Fibroblast of lung (primary cell): Measurements from ENCODE around the gene OBSL1. TPM values are rescaled to one million over a fixed set of nuclear protein-coding genes. Genes with fewer than 3 reads are reported as not detected.

ENCODE experiments used
- DNase-seq, 2 donors: peaks; one replicate each; pipeline versions ENCODE4 v3.0.0 to v3.0.0-alpha.2; 2010; ENCODE audit warnings: low read depth in 2 of 2
- H2AFZ ChIP-seq: 2 replicates; pipeline ENCODE4 v1.5.1; 2012; ENCODE audit warnings: low read length, control low read depth, inconsistent platforms
- H3K27ac ChIP-seq: 2 replicates; pipeline ENCODE4 v1.5.1; 2011; ENCODE audit warnings: low read length, control low read depth; ENCODE audit not compliant: insufficient read depth
- H3K27me3 ChIP-seq: 2 replicates; pipeline ENCODE4 v1.5.1; 2011; ENCODE audit warnings: mild to moderate bottlenecking, low read length; ENCODE audit not compliant: control insufficient read depth, insufficient read depth
- H3K36me3 ChIP-seq: 2 replicates; pipeline ENCODE4 v1.5.1; 2011; ENCODE audit warnings: low read length; ENCODE audit not compliant: control insufficient read depth, insufficient read depth
- H3K4me1 ChIP-seq: 2 replicates; pipeline ENCODE4 v1.5.1; 2011; ENCODE audit warnings: low read length; ENCODE audit not compliant: control insufficient read depth, insufficient read depth; ENCODE audit errors: extremely low read depth
- H3K4me2 ChIP-seq: 2 replicates; pipeline ENCODE4 v1.5.1; 2011; ENCODE audit warnings: low read length, control low read depth; ENCODE audit not compliant: insufficient read depth; ENCODE audit errors: extremely low read depth
- H3K4me3 ChIP-seq, 4 experiments: fragments of 200-600 bp in 1 of 4; sonication (generic) in 1 of 4; replicated peaks in 1 of 4; 2 replicates each; pipeline ENCODE4 v1.5.1; 2011 to 2016; ENCODE audit warnings: low read length in 4 of 4, low read depth in 3 of 4, mild to moderate bottlenecking in 3 of 4, control low read depth in 2 of 4, inconsistent platforms in 1 of 4, mixed read lengths in 1 of 4; ENCODE audit not compliant: insufficient read depth in 1 of 4; ENCODE audit errors: control extremely low read depth in 1 of 4
- H3K79me2 ChIP-seq: 2 replicates; pipeline ENCODE4 v1.5.1; 2012; ENCODE audit warnings: mild to moderate bottlenecking, low read length, inconsistent platforms; ENCODE audit not compliant: control insufficient read depth, insufficient read depth
- H3K9ac ChIP-seq: 2 replicates; pipeline ENCODE4 v1.5.1; 2011; ENCODE audit warnings: mild to moderate bottlenecking, low read length, control low read depth; ENCODE audit not compliant: insufficient read depth
- H3K9me3 ChIP-seq: 2 replicates; pipeline ENCODE4 v1.5.1; 2012; ENCODE audit warnings: low read depth, low read length; ENCODE audit not compliant: control insufficient read depth, insufficient read depth
- H4K20me1 ChIP-seq: 2 replicates; pipeline ENCODE4 v1.5.1; 2011; ENCODE audit warnings: low read length; ENCODE audit not compliant: control insufficient read depth, insufficient read depth; ENCODE audit errors: extremely low read depth
- EZH2 ChIP-seq: IDR thresholded peaks from 2 replicates; pipeline ENCODE4 v1.5.1; 2012; ENCODE audit warnings: low read length, control low read depth, mild to moderate bottlenecking; ENCODE audit errors: missing control alignments
- polyA plus RNA-seq, 2 donors: library from polyadenylated mRNA; depleted of rRNA in 1 of 2; stranded (reverse) in 1 of 2; unstranded in 1 of 2; fragments of >200 nt; gene quantifications; 2 replicates each; pipeline ENCODE4 v1.2.1, GENCODE V29; 2011 to 2012; ENCODE audit warnings: missing spikeins in 1 of 2
- total RNA-seq: library from RNA; depleted of rRNA; stranded (reverse); fragments of >200 nt; gene quantifications from 2 replicates; pipeline ENCODE4 v1.2.1, GENCODE V29; 2014
- TF ChIP-seq, protein P1 (sequence below), 2 donors: IDR thresholded peaks in 1 of 2; conservative IDR thresholded peaks in 1 of 2; 1 replicate in 1 of 2; 2 replicates in 1 of 2; pipeline ENCODE4 v1.5.1; 2011 to 2012; ENCODE audit warnings: low read length in 2 of 2, control low read depth in 1 of 2, inconsistent platforms in 1 of 2, low read depth in 1 of 2, mild to moderate bottlenecking in 1 of 2

Gene OBSL1
- total and polyA plus RNA-seq, 2 donors (not counting 1 experiment from before 2014, with no cell fraction given) = 24.7 to 28.7 TPM

DNA sequence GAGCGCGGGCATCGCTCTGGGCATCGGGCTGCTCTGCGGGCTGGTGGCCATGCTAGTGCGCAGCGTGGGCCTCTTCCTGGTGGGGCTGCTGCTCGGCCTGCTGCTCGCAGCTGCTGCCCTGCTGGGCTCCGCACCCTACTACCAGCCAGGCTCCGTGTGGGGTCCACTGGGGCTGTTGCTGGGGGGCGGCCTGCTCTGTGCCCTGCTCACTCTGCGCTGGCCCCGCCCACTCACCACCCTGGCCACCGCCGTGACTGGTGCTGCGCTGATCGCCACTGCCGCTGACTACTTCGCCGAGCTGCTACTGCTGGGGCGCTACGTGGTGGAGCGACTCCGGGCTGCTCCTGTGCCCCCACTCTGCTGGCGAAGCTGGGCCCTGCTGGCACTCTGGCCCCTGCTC is 23.7 kb downstream of the OBSL1 start:
- peaks cover 3% of the 10 kb centered on the region for H3K4me1 ChIP-seq
- no peaks in the 10 kb centered on the region for H3K36me3 ChIP-seq
- H2AFZ ChIP-seq = no peak overlapping the region
- no peak overlapping the region for H3K4me2 ChIP-seq
- no peaks in the 10 kb centered on the region for H4K20me1 ChIP-seq
- H3K4me3 ChIP-seq = no peak overlapping the region
- H3K79me2 ChIP-seq = no peaks in the 10 kb centered on the region
- H3K9ac ChIP-seq = no peak overlapping the region
- H3K27ac ChIP-seq = no peak overlapping the region
- TF ChIP-seq, protein P1, sequence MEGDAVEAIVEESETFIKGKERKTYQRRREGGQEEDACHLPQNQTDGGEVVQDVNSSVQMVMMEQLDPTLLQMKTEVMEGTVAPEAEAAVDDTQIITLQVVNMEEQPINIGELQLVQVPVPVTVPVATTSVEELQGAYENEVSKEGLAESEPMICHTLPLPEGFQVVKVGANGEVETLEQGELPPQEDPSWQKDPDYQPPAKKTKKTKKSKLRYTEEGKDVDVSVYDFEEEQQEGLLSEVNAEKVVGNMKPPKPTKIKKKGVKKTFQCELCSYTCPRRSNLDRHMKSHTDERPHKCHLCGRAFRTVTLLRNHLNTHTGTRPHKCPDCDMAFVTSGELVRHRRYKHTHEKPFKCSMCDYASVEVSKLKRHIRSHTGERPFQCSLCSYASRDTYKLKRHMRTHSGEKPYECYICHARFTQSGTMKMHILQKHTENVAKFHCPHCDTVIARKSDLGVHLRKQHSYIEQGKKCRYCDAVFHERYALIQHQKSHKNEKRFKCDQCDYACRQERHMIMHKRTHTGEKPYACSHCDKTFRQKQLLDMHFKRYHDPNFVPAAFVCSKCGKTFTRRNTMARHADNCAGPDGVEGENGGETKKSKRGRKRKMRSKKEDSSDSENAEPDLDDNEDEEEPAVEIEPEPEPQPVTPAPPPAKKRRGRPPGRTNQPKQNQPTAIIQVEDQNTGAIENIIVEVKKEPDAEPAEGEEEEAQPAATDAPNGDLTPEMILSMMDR (conservative IDR thresholded peaks at IDR 0.05 in 1 of 2, IDR thresholded peaks at IDR 0.05 in 1 of 2; ENCODE audit: low read depth in 1 of 2, low read length in 2 of 2) = no peak
- no peak for TF ChIP-seq EZH2
- H3K27me3 ChIP-seq = peaks cover 6% of the 10 kb centered on the region
- no peak for DNase-seq
- no peaks in the 10 kb centered on the region for H3K9me3 ChIP-seq

DNA sequence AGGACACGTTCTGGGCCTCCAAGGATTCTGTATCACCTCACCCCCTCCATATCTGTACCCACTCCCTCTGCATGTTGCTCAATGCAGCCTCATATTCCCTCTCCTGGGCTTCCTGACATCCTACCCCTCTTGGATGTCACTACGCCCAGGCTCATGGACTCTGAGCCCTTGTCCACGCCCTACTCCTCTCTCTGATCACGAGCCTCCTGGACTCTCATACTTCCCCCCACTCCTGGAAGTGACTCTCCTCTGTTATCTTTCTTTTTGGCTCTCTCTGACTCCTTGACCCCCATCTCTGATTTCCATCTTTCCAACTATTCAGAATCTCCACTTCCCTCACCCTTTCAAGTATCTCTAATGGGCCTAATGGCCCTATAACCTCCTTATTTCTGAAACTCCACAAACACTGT is 25.4 kb downstream of the OBSL1 start:
- Histone ChIP-seq H3K9ac (no peak overlapping the region), H3K9me3 (no peaks in the 10 kb centered on the region), H3K4me1 (peaks cover 5% of the 10 kb centered on the region), H3K4me3 (no peak overlapping the region), H2AFZ (no peak overlapping the region), H3K79me2 (peaks cover 4% of the 10 kb centered on the region), H4K20me1 (no peaks in the 10 kb centered on the region), H3K4me2 (no peak overlapping the region), H3K27me3 (no peaks in the 10 kb centered on the region), H3K27ac (no peak overlapping the region), H3K36me3 (peaks cover 8% of the 10 kb centered on the region)
- no peak for DNase-seq
- TF ChIP-seq, protein P1 (conservative IDR thresholded peaks at IDR 0.05 in 1 of 2, IDR thresholded peaks at IDR 0.05 in 1 of 2; ENCODE audit: low read depth in 1 of 2, low read length in 2 of 2) = no peak
- no peak for TF ChIP-seq EZH2

DNA sequence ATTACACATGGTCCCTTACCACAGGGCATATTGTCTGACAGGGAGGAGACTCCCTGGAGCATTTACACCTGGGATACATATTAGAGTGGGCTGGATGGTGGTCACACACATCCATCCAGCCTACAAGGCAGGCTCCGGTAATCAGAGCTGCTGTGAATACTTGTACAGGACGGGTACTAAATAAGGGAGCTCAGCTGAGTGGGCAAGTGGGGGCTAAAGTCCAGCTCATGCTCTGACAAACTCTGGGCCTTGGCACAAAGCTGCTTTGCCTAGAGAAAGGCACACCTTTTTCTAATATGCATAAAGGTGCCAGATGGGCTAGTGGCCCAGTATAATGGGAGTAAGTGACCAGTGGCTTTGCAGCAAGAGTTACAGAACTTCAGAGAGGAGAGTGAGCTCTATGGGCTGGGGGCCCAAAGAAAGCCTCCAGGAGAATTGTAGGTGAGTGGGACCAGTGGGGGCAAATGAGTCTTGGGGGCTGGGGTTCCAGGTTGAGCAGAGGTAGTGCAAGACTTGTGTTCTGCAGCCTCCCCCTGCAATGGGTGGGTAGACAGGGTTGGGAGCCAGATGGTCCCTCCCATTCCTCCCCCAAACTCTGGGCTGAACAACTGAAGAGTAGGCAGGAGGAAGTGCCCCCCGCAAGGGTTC is 25.9 kb downstream of the OBSL1 start:
- H3K4me2 ChIP-seq = no peak overlapping the region
- H4K20me1 ChIP-seq = no peaks in the 10 kb centered on the region
- H2AFZ ChIP-seq = no peak overlapping the region
- H3K27me3 ChIP-seq = no peaks in the 10 kb centered on the region
- H3K4me3 ChIP-seq = no peak overlapping the region
- H3K4me1 ChIP-seq = peaks cover 5% of the 10 kb centered on the region
- no peaks in the 10 kb centered on the region for H3K9me3 ChIP-seq
- H3K9ac ChIP-seq = no peak overlapping the region
- H3K27ac ChIP-seq = no peak overlapping the region
- H3K36me3 ChIP-seq = peaks cover 11% of the 10 kb centered on the region
- DNase-seq = no peak
- TF ChIP-seq, protein P1 (conservative IDR thresholded peaks at IDR 0.05 in 1 of 2, IDR thresholded peaks at IDR 0.05 in 1 of 2; ENCODE audit: low read depth in 1 of 2, low read length in 2 of 2) = no peak
- TF ChIP-seq EZH2 = no peak
- peaks cover 4% of the 10 kb centered on the region for H3K79me2 ChIP-seq
